HepG2 (cell line): ENCODE results near the gene MOK. TPM values are rescaled to one million over a fixed set of nuclear protein-coding genes. Genes with fewer than 3 reads are reported as not detected.

ENCODE experiments used
- GLMP ChIP-seq: sonication (generic); formaldehyde crosslinking; IDR thresholded peaks from 2 replicates; pipeline ENCODE4 v1.9.0; 2021; ENCODE audit warnings: missing genetic modification reagents, mild to moderate bottlenecking, borderline replicate concordance
- HOXD1 ChIP-seq: sonication (generic); formaldehyde crosslinking; IDR thresholded peaks from 2 replicates; pipeline ENCODE4 v1.5.0; 2020; ENCODE audit warnings: missing genetic modification reagents
- ISL2 ChIP-seq: sonication (generic); formaldehyde crosslinking; IDR thresholded peaks from 2 replicates; pipeline ENCODE4 v1.5.0; 2020; ENCODE audit warnings: missing genetic modification reagents
- MIER2 ChIP-seq: IDR thresholded peaks from 2 replicates; pipeline ENCODE4 v1.6.1; 2016; ENCODE audit warnings: missing biosample characterization, missing genetic modification reagents
- MTA3 ChIP-seq: sonication (generic); formaldehyde crosslinking; IDR thresholded peaks from 2 replicates; pipeline ENCODE4 v1.4.0; 2020; ENCODE audit warnings: missing genetic modification reagents
- POGZ ChIP-seq: sonication (generic); formaldehyde crosslinking; IDR thresholded peaks from 2 replicates; pipeline ENCODE4 v1.4.0; 2020; ENCODE audit warnings: mild to moderate bottlenecking, missing genetic modification reagents
- REL ChIP-seq: sonication (generic); formaldehyde crosslinking; conservative IDR thresholded peaks from 2 replicates; pipeline ENCODE4 v1.8.0; 2022; ENCODE audit warnings: mild to moderate bottlenecking, missing genetic modification reagents, moderate library complexity
- SNAI1 ChIP-seq: sonication (generic); formaldehyde crosslinking; IDR thresholded peaks from 2 replicates; pipeline ENCODE4 v1.5.0; 2020; ENCODE audit warnings: mild to moderate bottlenecking, missing genetic modification reagents, borderline replicate concordance
- TBP ChIP-seq: sonication (generic); formaldehyde crosslinking; IDR thresholded peaks from 2 replicates; pipeline ENCODE4 v1.5.0; 2020; ENCODE audit warnings: missing genetic modification reagents
- YEATS4 ChIP-seq: sonication (generic); formaldehyde crosslinking; IDR thresholded peaks from 2 replicates; pipeline ENCODE4 v1.4.0; 2020; ENCODE audit warnings: missing genetic modification reagents, borderline replicate concordance
- ZNF383 ChIP-seq: sonication (generic); formaldehyde crosslinking; IDR thresholded peaks from 2 replicates; pipeline ENCODE4 v1.4.0; 2020; ENCODE audit warnings: missing genetic modification reagents, mild to moderate bottlenecking, borderline replicate concordance
- ZNF569 ChIP-seq: sonication (generic); formaldehyde crosslinking; IDR thresholded peaks from 2 replicates; pipeline ENCODE4 v1.5.0; 2020; ENCODE audit warnings: mild to moderate bottlenecking, missing genetic modification reagents, moderate library complexity, borderline replicate concordance
- ZUFSP ChIP-seq: sonication (generic); formaldehyde crosslinking; IDR thresholded peaks from 2 replicates; pipeline ENCODE4 v1.9.0; 2021; ENCODE audit warnings: missing genetic modification reagents, mild to moderate bottlenecking, borderline replicate concordance
- polyA plus RNA-seq, 8 experiments: library from polyadenylated mRNA; depleted of rRNA in 3 of 8; stranded (reverse) in 7 of 8; unstranded in 1 of 8; fragments of >200 nt; fragmentation: Illumina TruSeq in 4 of 8; extraction: Trizol in 4 of 8; gene quantifications; 2 replicates each; pipeline versions ENCODE4 v1.2.1 to v1.2.3, GENCODE V29; 2011 to 2016; ENCODE audit warnings: low read depth in 4 of 8, missing spikeins in 1 of 8, mixed read lengths in 1 of 8; ENCODE audit not compliant: insufficient read depth in 1 of 8
- total RNA-seq, 5 experiments: library from RNA; depleted of rRNA; stranded (reverse); fragments of >200 nt; fragmentation: Illumina TruSeq; extraction: Trizol; gene quantifications; 2 replicates each; pipeline ENCODE4 v1.2.3, GENCODE V29; 2016; ENCODE audit warnings: low read depth in 1 of 5
- TF ChIP-seq, protein P1 (sequence below): sonication (generic); formaldehyde crosslinking; IDR thresholded peaks from 2 replicates; pipeline ENCODE4 v1.5.0; 2020; ENCODE audit warnings: mild to moderate bottlenecking, missing genetic modification reagents, moderate library complexity
- TF ChIP-seq, protein P2 (sequence below): sonication (generic); formaldehyde crosslinking; IDR thresholded peaks from 2 replicates; pipeline ENCODE4 v1.4.0; 2020; ENCODE audit warnings: missing genetic modification reagents
- TF ChIP-seq, protein P3 (sequence below): sonication (generic); formaldehyde crosslinking; IDR thresholded peaks from 2 replicates; pipeline ENCODE4; 2020; ENCODE audit warnings: missing genetic modification reagents, mild to moderate bottlenecking, borderline replicate concordance

The MOK gene
- total and polyA plus RNA-seq, 2 of the 13 experiments (the other 11 are each of a cell fraction or from before 2014, with no cell fraction given), result 15.3 to 16.9 TPM

DNA sequence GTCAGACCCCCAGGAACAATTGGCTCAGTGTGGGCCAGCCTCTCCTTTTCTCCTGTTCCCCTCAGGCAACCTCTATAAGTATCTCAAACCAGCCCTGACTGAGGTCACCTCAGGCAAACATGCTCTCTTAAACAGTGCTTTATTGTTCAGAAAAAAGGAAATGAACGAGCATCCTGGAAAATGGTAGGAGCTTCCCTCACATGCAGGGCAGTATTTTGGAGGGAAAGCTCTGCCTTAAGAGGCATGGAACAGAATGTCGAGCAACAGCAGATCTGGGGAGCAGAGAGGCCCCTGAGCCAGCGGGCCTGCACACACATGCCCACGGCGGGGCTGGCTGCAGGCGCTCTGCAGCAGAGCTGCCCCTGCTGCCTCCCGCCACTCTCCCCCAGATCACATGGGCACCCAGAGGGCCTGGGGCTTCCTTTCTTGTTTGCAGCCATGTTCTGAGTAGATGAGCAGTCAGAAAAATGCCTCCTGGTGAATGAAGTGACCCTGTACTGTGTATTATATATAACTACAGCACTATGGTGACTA, 42.0 kb downstream of the MOK start (continued):
- TF ChIP-seq ZUFSP (CRISPR knock-in tag) (no peak), TBP (CRISPR knock-in tag) (no peak), ISL2 (CRISPR knock-in tag) (0 out of 2 replicates have a peak, but pooled peaks have one; percentile 36), REL (0 out of 2 replicates have a peak, but pooled peaks have one; percentile 15), POGZ (peak; percentile 77), SNAI1 (CRISPR knock-in tag) (no peak), MTA3 (CRISPR knock-in tag) (no peak), ZNF383 (CRISPR knock-in tag) (no peak), ZNF569 (CRISPR knock-in tag) (no peak), YEATS4 (no peak), HOXD1 (no peak), MIER2 (CRISPR knock-in tag) (no peak), GLMP (CRISPR knock-in tag) (no peak)
- TF ChIP-seq, protein P1, sequence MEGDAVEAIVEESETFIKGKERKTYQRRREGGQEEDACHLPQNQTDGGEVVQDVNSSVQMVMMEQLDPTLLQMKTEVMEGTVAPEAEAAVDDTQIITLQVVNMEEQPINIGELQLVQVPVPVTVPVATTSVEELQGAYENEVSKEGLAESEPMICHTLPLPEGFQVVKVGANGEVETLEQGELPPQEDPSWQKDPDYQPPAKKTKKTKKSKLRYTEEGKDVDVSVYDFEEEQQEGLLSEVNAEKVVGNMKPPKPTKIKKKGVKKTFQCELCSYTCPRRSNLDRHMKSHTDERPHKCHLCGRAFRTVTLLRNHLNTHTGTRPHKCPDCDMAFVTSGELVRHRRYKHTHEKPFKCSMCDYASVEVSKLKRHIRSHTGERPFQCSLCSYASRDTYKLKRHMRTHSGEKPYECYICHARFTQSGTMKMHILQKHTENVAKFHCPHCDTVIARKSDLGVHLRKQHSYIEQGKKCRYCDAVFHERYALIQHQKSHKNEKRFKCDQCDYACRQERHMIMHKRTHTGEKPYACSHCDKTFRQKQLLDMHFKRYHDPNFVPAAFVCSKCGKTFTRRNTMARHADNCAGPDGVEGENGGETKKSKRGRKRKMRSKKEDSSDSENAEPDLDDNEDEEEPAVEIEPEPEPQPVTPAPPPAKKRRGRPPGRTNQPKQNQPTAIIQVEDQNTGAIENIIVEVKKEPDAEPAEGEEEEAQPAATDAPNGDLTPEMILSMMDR, result no peak
- TF ChIP-seq, protein P2, sequence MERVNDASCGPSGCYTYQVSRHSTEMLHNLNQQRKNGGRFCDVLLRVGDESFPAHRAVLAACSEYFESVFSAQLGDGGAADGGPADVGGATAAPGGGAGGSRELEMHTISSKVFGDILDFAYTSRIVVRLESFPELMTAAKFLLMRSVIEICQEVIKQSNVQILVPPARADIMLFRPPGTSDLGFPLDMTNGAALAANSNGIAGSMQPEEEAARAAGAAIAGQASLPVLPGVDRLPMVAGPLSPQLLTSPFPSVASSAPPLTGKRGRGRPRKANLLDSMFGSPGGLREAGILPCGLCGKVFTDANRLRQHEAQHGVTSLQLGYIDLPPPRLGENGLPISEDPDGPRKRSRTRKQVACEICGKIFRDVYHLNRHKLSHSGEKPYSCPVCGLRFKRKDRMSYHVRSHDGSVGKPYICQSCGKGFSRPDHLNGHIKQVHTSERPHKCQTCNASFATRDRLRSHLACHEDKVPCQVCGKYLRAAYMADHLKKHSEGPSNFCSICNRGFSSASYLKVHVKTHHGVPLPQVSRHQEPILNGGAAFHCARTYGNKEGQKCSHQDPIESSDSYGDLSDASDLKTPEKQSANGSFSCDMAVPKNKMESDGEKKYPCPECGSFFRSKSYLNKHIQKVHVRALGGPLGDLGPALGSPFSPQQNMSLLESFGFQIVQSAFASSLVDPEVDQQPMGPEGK, result no peak
- TF ChIP-seq, protein P3, sequence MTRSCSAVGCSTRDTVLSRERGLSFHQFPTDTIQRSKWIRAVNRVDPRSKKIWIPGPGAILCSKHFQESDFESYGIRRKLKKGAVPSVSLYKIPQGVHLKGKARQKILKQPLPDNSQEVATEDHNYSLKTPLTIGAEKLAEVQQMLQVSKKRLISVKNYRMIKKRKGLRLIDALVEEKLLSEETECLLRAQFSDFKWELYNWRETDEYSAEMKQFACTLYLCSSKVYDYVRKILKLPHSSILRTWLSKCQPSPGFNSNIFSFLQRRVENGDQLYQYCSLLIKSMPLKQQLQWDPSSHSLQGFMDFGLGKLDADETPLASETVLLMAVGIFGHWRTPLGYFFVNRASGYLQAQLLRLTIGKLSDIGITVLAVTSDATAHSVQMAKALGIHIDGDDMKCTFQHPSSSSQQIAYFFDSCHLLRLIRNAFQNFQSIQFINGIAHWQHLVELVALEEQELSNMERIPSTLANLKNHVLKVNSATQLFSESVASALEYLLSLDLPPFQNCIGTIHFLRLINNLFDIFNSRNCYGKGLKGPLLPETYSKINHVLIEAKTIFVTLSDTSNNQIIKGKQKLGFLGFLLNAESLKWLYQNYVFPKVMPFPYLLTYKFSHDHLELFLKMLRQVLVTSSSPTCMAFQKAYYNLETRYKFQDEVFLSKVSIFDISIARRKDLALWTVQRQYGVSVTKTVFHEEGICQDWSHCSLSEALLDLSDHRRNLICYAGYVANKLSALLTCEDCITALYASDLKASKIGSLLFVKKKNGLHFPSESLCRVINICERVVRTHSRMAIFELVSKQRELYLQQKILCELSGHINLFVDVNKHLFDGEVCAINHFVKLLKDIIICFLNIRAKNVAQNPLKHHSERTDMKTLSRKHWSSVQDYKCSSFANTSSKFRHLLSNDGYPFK (CRISPR knock-in tag), result no peak
